Astrocyte (in vitro differentiated cells and primary cell): ENCODE data around the gene CDC25A. TPM values are rescaled to one million over a fixed set of nuclear protein-coding genes. Genes with fewer than 3 reads are reported as not detected.

Experiments used
- DNase-seq: peaks from one replicate; pipeline ENCODE4 v3.0.0-alpha.2; 2010; ENCODE audit warnings: low read depth
- FAIRE-seq: peaks from 2 replicates; lab custom pipeline; 2011; peaks lifted over from hg19 to GRCh38; lab: Jason Lieb, UNC
- H2AFZ ChIP-seq: 2 replicates; pipeline ENCODE4 v1.6.0; 2012; ENCODE audit warnings: low read depth, low read length, inconsistent platforms
- H3K27ac ChIP-seq: 2 replicates; pipeline ENCODE4 v1.5.1; 2011; ENCODE audit warnings: low read depth, low read length, inconsistent platforms
- H3K27me3 ChIP-seq: 2 replicates; pipeline ENCODE4 v1.6.0; 2011; ENCODE audit warnings: low read length, inconsistent platforms; ENCODE audit not compliant: insufficient read depth
- H3K36me3 ChIP-seq: 2 replicates; pipeline ENCODE4 v1.5.1; 2011; ENCODE audit warnings: low read length, inconsistent platforms; ENCODE audit not compliant: insufficient read depth
- H3K4me1 ChIP-seq: 2 replicates; pipeline ENCODE4 v1.5.1; 2011; ENCODE audit warnings: low read length, inconsistent platforms; ENCODE audit not compliant: insufficient read depth
- H3K4me2 ChIP-seq: 2 replicates; pipeline ENCODE4 v1.6.0; 2012; ENCODE audit warnings: low read length, inconsistent platforms
- H3K4me3 ChIP-seq: 2 replicates; pipeline ENCODE4 v1.5.1; 2011; ENCODE audit warnings: low read depth, mild to moderate bottlenecking, low read length, inconsistent platforms; ENCODE audit not compliant: insufficient read depth
- H3K79me2 ChIP-seq: 2 replicates; pipeline ENCODE4 v1.6.0; 2012; ENCODE audit warnings: mild to moderate bottlenecking, low read length, inconsistent platforms; ENCODE audit not compliant: insufficient read depth
- H3K9ac ChIP-seq: 2 replicates; pipeline ENCODE4 v1.6.0; 2012; ENCODE audit warnings: mild to moderate bottlenecking, low read length, inconsistent platforms
- H3K9me3 ChIP-seq: 2 replicates; pipeline ENCODE4 v1.5.1; 2012; ENCODE audit warnings: low read depth, mild to moderate bottlenecking, low read length, inconsistent platforms; ENCODE audit not compliant: insufficient read depth
- H4K20me1 ChIP-seq: 2 replicates; pipeline ENCODE4 v1.6.0; 2012; ENCODE audit warnings: low read length, inconsistent platforms; ENCODE audit not compliant: insufficient read depth
- H3K27ac Mint-ChIP-seq: one replicate; pipeline ENCODE4 v1.8.0; 2021; ENCODE audit warnings: mild to moderate bottlenecking, mixed read lengths; ENCODE audit not compliant: unreplicated experiment
- H3K27me3 Mint-ChIP-seq: one replicate; pipeline ENCODE4 v1.8.0; 2021; ENCODE audit warnings: low read depth, mixed read lengths; ENCODE audit not compliant: unreplicated experiment
- H3K36me3 Mint-ChIP-seq: one replicate; pipeline ENCODE4 v1.8.0; 2021; ENCODE audit warnings: low read depth, mixed read lengths; ENCODE audit not compliant: unreplicated experiment
- H3K4me1 Mint-ChIP-seq: one replicate; pipeline ENCODE4 v1.8.0; 2021; ENCODE audit warnings: low read depth, mixed read lengths; ENCODE audit not compliant: unreplicated experiment
- H3K4me3 Mint-ChIP-seq: one replicate; pipeline ENCODE4 v1.8.0; 2021; ENCODE audit warnings: mild to moderate bottlenecking, moderate library complexity, mixed read lengths; ENCODE audit not compliant: unreplicated experiment
- H3K9me3 Mint-ChIP-seq: one replicate; pipeline ENCODE4 v1.8.0; 2021; ENCODE audit warnings: mild to moderate bottlenecking, mixed read lengths; ENCODE audit not compliant: unreplicated experiment
- CTCF ChIP-seq: IDR thresholded peaks from 2 replicates; pipeline ENCODE4 v1.5.1; 2011; ENCODE audit warnings: low read depth, mild to moderate bottlenecking, inconsistent platforms, low read length, moderate library complexity; ENCODE audit not compliant: insufficient read depth
- EZH2 ChIP-seq: IDR thresholded peaks from 2 replicates; pipeline ENCODE4 v1.6.1; 2012; ENCODE audit warnings: mild to moderate bottlenecking, low read length, inconsistent platforms; ENCODE audit not compliant: insufficient read depth
- total RNA-seq: library from RNA; stranded (reverse); gene quantifications from 2 replicates; pipeline ENCODE4 v1.2.1, GENCODE V29; 2021

Gene CDC25A
- total RNA-seq, 1 donor from 2014 or later: 5.1 TPM

- Mint-ChIP-seq H3K27ac (peak overlapping the region; percentile 89), H3K4me1 (peaks cover 24% of the 10 kb centered on the region), H3K9me3 (no peaks in the 10 kb centered on the region), H3K27me3 (no peaks in the 10 kb centered on the region), H3K4me3 (peak overlapping the region; percentile 15), H3K36me3 (no peaks in the 10 kb centered on the region)
- peak overlapping the region; percentile 60 for H3K27ac ChIP-seq
- H3K4me2 ChIP-seq: peak overlapping the region; percentile 73
- H3K9ac ChIP-seq: peak overlapping the region; percentile 65
- TF ChIP-seq CTCF (no peak), EZH2 (no peak)
- no peaks in the 10 kb centered on the region for H4K20me1 ChIP-seq
- H3K9me3 ChIP-seq: no peaks in the 10 kb centered on the region
- DNase-seq: peak; percentile 97
- no peaks in the 10 kb centered on the region for H3K79me2 ChIP-seq
- peak overlapping the region; percentile 66 for H2AFZ ChIP-seq
- H3K4me3 ChIP-seq: no peak overlapping the region
- H3K27me3 ChIP-seq: no peaks in the 10 kb centered on the region
- H3K36me3 ChIP-seq: no peaks in the 10 kb centered on the region
- H3K4me1 ChIP-seq: peaks cover 22% of the 10 kb centered on the region
- no peak for FAIRE-seq
Observed at GRCh38 chr3:48130321-48130904, 57.8 kb downstream of the CDC25A start.

- TF ChIP-seq EZH2 (no peak), CTCF (no peak)
- Histone ChIP-seq H4K20me1 (no peaks in the 10 kb centered on the region), H3K4me1 (peaks cover 27% of the 10 kb centered on the region), H3K27me3 (no peaks in the 10 kb centered on the region), H3K9me3 (no peaks in the 10 kb centered on the region), H3K27ac (peak overlapping the region; percentile 60), H3K4me2 (peak overlapping the region; percentile 73), H3K9ac (peak overlapping the region; percentile 65), H3K79me2 (no peaks in the 10 kb centered on the region), H3K36me3 (no peaks in the 10 kb centered on the region), H2AFZ (peak overlapping the region; percentile 66), H3K4me3 (no peak overlapping the region)
- no peak overlapping the region for H3K27ac Mint-ChIP-seq
- FAIRE-seq: no peak
- peak; percentile 71 for DNase-seq
- no peaks in the 10 kb centered on the region for H3K27me3 Mint-ChIP-seq
- H3K4me3 Mint-ChIP-seq: no peak overlapping the region
- H3K36me3 Mint-ChIP-seq: no peaks in the 10 kb centered on the region
- peaks cover 28% of the 10 kb centered on the region for H3K4me1 Mint-ChIP-seq
- no peaks in the 10 kb centered on the region for H3K9me3 Mint-ChIP-seq
Observed at GRCh38 chr3:48129921-48130320, 58.3 kb downstream of the CDC25A start.

- H3K27ac ChIP-seq: no peak overlapping the region
- TF ChIP-seq EZH2 (no peak), CTCF (no peak)
- no peak overlapping the region for H3K4me3 ChIP-seq
- H3K9me3 ChIP-seq: no peaks in the 10 kb centered on the region
- H3K9ac ChIP-seq: no peak overlapping the region
- Mint-ChIP-seq H3K27ac (no peak overlapping the region), H3K4me1 (peaks cover 29% of the 10 kb centered on the region), H3K36me3 (no peaks in the 10 kb centered on the region), H3K4me3 (no peak overlapping the region), H3K9me3 (no peaks in the 10 kb centered on the region), H3K27me3 (no peaks in the 10 kb centered on the region)
- no peak overlapping the region for H3K4me2 ChIP-seq
- FAIRE-seq (no peak), DNase-seq (no peak)
- no peaks in the 10 kb centered on the region for H4K20me1 ChIP-seq
- H3K79me2 ChIP-seq: no peaks in the 10 kb centered on the region
- no peak overlapping the region for H2AFZ ChIP-seq
- no peaks in the 10 kb centered on the region for H3K36me3 ChIP-seq
- no peaks in the 10 kb centered on the region for H3K27me3 ChIP-seq
- H3K4me1 ChIP-seq: peaks cover 28% of the 10 kb centered on the region
Observed at GRCh38 chr3:48128774-48129173, 59.4 kb downstream of the CDC25A start.
